HG03064 (cell line): ENCODE measurements around the gene MAP1LC3A.

Source experiments
- ATAC-seq: cut with Tn5 transposase; IDR thresholded peaks from one replicate; pipeline ENCODE4 v1.9.1; 2021; ENCODE audit warnings: low read depth; ENCODE audit not compliant: unreplicated experiment

The MAP1LC3A gene

GRCh38 chr20:34607066-34607465 lies 48.5 kb downstream of the MAP1LC3A start:
- ATAC-seq: no peak
